ENCODE results near the gene MGAT4A.
"Not testable (repeated sequence)": the region's sequence is repeated elsewhere in the genome, so short reads cannot be mapped to it uniquely, and the experiment has no call there.

MGAT4A gene

DNA sequence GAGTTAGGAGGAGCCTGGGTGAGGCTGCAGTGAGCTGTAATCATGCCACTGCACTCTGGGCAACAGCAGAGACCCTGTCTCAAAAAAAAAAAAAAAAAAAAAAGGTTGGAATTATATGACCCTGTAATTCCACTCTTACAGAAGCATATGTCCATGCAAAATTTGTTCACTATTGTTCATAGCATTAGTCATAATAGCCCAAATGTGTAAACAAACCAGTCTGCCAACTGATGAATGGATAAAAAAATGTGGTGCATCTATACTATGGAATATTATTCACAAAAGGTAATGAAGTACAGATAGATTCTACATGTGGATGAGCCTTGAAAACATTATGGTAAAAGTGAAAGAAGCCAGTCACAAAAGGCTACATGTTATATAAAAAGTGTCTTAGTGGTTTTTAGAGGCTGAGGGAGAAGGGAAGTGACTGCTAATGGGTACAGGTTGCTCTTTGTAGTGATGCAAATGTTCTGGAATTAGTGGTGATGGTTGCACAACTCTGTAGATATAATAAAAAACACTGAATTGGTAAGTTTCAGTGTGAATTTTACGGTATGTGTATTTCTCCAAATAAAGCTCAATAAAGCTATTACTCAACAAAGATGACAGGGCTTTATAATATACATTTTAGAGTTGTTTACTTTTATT lies 132.0 kb downstream of the MGAT4A start:
- DNase-seq = no peak

- DNase-seq = not testable (repeated sequence)
Observed at GRCh38 chr2:98594665-98595064, 136.3 kb downstream of the MGAT4A start.

DNA sequence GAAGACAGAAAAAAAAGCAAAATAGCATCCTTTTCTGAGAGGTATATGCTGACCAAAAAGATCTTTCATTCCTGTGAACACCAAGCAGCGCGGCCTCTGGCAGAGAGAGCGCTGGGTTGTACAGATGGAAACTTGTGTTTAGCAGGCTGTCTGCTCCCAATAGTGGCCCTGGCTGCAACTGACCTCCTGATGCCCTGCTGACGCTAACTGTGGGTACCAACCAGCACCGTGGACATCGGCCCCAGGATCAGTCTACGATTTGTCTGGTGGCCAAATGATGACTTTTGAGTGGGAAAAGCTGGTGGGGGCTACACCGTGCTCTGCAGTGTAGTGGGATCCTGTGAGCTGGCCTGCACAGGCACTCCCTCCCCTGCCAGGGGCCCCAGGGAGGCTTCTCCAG lies 138.4 kb downstream of the MGAT4A start:
- no peak for DNase-seq

DNA sequence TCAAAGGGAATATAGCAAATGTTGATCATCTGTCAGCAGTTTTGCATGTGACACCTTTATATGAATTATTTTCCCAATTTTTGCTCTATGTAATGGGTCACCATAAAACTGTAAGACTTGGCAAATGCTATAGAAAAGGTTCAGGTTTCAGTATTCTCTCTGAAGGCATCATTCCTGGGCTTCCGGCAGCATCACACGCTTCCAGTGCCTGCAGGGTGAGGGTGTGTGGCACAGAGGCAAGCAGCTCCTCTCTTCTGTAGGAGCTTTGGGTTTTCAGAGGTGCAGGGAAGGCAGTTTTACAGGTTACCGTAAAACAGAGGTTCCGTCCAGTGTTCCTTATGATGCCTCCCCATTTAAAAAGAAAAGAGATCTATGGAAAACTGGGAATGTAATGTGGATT lies 141.4 kb downstream of the MGAT4A start:
- no peak for DNase-seq

- DNase-seq = no peak
Observed at GRCh38 chr2:98588880-98589431, 142.0 kb downstream of the MGAT4A start.

- DNase-seq = no peak
Observed at GRCh38 chr2:98586551-98587140, 144.3 kb downstream of the MGAT4A start.

- DNase-seq = no peak
Observed at GRCh38 chr2:98585386-98585785, 145.5 kb downstream of the MGAT4A start.

DNA sequence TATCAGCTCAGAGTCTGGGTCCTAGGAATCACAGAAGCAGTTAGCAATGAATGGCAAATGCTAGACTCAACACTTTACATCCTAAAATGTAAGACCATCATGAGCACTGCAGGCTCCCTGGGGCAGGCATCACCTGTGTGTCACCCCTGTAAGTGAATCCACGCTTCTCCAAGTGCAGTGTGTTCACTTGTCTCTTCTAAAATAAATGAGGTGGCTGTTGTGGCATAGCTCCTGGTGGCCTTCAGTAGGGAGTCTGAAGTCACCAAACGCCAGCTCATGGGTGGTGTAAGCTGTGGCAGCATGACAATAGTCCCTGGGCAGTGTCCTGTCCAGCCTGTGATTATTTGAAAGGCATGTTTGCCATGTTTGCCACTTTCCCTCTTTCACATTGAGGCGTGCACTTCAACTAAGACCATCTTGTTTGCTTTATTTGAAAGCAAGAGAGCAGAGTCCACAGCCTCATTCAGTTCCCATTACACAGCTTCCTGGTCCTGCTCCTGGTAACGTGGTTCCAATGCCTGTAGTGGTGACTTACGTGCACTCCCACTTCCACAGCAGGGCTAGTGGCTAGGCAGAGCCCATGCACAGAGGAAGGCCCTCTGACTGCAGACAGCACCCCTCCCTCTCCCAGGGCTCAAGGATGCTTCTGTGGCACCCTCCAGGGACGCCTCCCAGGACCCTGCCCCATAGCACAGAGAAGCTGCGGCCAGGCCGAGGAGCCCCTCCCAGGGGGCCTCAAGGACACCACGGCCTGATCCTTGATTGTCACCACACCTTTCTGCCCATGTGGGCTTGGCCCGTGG lies 146.9 kb downstream of the MGAT4A start:
- no peak for DNase-seq

GRCh38 chr2:98583276-98583675 lies 147.7 kb downstream of the MGAT4A start:
- DNase-seq = no peak

- DNase-seq = no peak
Observed at GRCh38 chr2:98582523-98582922, 148.4 kb downstream of the MGAT4A start.

- DNase-seq = no peak
Observed at GRCh38 chr2:98580656-98581284, 150.2 kb downstream of the MGAT4A start.

GRCh38 chr2:98579926-98580325 lies 151.0 kb downstream of the MGAT4A start:
- DNase-seq = no peak

GRCh38 chr2:98578231-98578630 lies 152.7 kb downstream of the MGAT4A start:
- DNase-seq = no peak

GRCh38 chr2:98577313-98577712 lies 153.6 kb downstream of the MGAT4A start:
- DNase-seq = no peak

DNA sequence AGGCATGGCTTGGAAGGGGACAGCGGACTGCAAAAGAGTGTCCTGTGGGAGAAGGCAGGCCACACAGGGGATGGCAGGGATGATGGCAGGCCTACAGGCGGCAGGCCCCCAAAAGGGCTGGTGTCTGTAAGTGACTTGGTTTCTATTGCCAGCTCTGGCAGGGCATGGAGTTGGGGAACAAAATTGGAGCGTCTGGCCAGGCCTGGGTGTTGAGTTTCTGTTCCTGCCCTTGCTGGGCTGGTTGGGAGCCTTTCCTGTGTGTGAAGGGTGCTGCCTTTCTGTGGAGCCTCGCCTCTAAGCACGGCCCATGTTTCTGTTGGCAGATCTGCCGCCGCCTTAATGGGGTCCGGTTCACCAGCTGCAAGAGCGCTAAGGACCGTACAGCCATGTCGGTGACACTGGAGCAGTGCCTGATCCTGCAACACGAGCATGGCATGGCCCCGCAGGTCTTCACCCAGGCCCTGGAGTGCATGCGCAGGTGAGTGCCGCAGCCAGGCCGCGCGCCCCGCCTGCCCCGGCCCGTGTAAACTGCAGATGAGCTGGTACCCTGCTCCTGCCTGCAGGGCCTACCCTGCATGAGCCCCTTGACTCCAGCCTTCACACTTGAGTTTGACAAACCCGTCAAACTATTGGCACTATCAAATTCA lies 154.1 kb downstream of the MGAT4A start:
- DNase-seq = no peak

DNA sequence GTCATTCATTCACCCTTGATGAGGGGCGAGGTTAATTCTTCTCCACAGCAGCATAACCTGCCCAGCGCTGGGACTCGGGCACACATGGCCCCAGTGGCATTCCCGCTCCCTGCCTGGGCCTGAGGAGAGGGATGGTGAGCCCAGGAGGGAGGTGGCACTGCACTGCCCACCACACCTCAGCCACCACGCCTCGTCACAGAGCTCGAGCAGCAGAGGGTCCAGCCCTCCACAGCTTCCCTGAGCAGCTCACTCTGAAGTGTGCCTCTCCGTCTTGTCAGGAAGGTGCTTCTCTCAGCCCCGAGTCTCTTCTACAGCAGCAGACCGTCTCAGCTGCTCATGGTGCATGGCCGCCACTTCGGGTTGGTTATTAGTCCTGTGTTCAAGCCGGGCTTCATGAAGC lies 157.5 kb downstream of the MGAT4A start:
- no peak for DNase-seq

GRCh38 chr2:98572676-98573075 lies 158.3 kb downstream of the MGAT4A start:
- no peak for DNase-seq

DNA sequence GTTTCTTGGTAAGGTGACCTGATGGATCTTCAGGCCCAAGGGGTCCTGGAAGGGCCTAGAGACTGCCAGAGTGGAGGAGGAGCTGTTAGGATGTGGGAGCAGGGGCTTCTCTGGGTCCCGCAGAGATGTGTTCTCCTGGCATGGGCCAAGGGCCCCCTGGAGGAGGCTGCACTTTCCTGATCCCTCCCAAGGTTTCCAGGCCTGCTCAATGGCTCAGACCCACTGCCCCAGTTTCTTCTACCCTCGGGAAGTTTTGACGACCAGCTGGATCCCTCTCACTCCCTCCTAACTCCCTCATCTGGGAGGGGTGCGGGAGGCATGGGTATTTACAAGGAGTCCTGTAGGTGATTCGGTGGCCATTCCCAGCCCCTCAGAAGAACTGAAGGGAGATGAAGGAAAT lies 158.7 kb downstream of the MGAT4A start:
- DNase-seq = no peak

GRCh38 chr2:98571796-98572195 lies 159.1 kb downstream of the MGAT4A start:
- no peak for DNase-seq

DNA sequence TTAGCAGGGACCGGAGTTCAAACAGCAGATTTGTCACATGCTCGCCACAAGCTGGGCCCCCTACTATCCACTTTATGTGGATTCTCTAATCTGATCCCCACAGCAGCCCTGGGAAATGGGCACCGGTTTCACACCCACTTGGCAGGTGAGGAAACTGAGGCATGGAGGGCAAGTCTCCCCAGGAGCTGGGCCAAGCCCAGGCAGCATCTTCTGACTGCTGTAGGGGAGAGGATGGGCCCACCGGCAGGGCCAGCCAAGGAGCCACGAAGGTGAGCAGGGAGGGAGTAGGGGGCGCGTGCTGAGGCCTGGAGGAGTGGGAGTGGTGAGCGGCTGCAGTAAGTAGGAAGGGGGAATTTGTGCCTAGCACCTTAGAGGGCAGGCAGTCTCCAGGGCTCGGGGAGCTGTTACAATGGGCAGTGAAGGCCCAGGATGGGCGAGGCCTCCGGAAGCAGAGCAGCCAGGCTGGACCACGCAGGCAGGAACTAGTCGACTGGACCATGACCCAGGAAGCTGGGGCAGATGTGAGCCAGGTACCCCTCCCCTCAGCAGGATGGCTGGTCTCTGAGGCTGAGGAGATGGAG lies 159.7 kb downstream of the MGAT4A start:
- no peak for DNase-seq

- DNase-seq = no peak
Observed at GRCh38 chr2:98570356-98570755, 160.6 kb downstream of the MGAT4A start.

GRCh38 chr2:98569915-98570314 lies 161.0 kb downstream of the MGAT4A start:
- no peak for DNase-seq

Measured in AML-193 (cell line).